SH-SY5Y (cell line): ENCODE results near the gene GEMIN7.

Experiments used
- GATA2 ChIP-seq: IDR thresholded peaks from 2 replicates; pipeline ENCODE4 v1.6.1; 2011; ENCODE audit warnings: mild to moderate bottlenecking, low read depth, low read length
- GATA3 ChIP-seq: IDR thresholded peaks from 2 replicates; pipeline ENCODE4 v1.6.1; 2011; ENCODE audit warnings: low read depth, mild to moderate bottlenecking, low read length, moderate library complexity

DNA sequence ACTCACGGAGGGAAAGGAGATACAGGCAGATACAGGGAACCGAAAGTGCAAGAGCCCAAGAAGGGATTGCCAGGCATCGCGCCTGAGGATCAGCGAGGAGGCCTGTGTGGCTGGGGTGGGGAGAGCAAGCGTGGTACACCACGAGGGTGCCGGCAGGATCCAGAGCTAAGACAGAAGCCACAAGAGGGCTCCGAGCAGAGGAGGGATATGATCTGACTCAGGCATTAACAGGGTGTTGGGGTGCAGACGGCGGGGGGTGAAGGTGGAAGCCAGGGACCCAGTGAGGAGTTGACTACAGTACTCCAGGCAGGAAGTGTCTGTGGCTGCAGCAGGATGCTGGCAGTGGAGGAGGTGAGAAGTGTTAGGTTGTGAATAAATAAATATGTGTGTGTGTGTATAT lies 8.5 kb downstream of the GEMIN7 start:
- TF ChIP-seq GATA2 (no peak), GATA3 (no peak)
